Gastrocnemius medialis (tissue), 4 donors: ENCODE measurements around the gene COX8C.

Experiments
- CTCF ChIP-seq, 5 experiments: fragments of 450-650 bp in 3 of 5; fragments of 200-600 bp in 2 of 5; sonication (generic) in 2 of 5; IDR thresholded peaks in 4 of 5; conservative IDR thresholded peaks in 1 of 5; 1 replicate in 4 of 5; 2 replicates in 1 of 5; pipeline ENCODE4 v1.5.1; 2016 to 2019; ENCODE audit warnings: antibody characterized with exemption in 5 of 5, mild to moderate bottlenecking in 3 of 5, moderate library complexity in 3 of 5
- POLR2A ChIP-seq, 2 donors: fragments of 450-650 bp; IDR thresholded peaks; one replicate each; pipeline ENCODE4 v1.6.1; 2017; ENCODE audit warnings: antibody characterized with exemption in 2 of 2, mild to moderate bottlenecking in 2 of 2, moderate library complexity in 2 of 2

GRCh38 chr14:93337143-93337753, 9.7 kb upstream of the COX8C start:
- TF ChIP-seq CTCF (IDR thresholded peaks at IDR 0.05 in 4 of 5, conservative IDR thresholded peaks at IDR 0.05 in 1 of 5) (no peak), POLR2A (IDR thresholded peaks at IDR 0.05) (no peak)
